ENCODE measurements around the gene RBBP5.

RBBP5 gene

DNA sequence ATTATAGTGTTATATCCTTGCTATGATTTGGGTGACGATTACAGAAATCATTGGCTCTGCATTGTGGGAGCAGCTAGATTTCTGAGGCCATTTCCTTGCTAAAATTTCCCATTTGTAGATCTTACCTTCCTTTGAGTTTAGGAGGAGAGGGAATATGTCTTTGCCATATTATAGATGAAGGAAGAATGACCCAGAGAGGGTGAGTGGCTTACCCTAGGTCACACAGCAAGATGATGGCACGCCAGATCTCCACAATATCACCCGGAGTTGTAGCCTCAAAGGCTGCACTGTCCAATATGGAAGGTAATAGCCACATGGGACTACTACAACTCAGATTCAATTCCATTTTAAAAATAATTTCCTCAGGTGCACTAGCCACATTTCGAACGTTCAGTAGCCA lies 68.5 kb downstream of the RBBP5 start:
- no peak for DNase-seq

DNA sequence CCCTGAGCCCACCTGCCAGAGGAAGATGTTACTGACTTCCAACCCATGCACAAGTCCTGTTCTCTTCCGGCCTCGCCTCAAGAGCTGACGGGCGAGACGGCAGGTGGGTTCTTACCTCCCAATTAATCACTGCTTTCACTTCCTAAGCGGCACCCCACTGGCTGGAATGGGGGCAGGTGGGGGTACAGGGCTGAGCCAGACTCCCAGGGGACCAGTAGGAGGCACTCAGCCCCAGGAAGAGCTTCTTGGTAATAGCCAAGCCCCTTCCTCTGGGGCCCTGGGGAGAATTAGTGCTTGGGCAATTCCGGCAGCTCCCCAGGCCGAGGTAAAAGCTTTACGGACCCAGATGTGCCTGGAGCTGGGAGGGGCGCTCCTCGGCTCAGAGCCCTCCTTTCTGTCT lies 69.1 kb downstream of the RBBP5 start:
- no peak for DNase-seq

DNA sequence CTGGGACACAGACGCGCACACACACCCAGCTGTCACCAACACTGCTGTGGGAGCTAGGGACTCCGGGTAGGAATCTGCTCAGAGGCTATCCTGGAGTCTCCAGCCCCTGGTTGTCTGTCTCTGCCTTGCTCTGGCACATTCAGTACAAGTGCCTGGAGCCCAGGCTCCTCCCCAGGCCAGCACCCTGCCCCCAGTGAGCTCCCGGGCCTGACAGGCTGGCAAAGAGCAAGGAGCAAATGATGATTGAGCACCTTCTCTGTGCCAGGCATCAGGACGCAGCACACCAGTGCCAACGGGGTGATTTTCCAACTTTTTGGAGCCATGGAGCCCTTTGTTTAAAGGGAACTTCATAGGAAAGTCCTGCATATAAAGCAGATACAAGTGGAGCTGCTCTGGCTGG lies 72.3 kb downstream of the RBBP5 start:
- DNase-seq = no peak

DNA sequence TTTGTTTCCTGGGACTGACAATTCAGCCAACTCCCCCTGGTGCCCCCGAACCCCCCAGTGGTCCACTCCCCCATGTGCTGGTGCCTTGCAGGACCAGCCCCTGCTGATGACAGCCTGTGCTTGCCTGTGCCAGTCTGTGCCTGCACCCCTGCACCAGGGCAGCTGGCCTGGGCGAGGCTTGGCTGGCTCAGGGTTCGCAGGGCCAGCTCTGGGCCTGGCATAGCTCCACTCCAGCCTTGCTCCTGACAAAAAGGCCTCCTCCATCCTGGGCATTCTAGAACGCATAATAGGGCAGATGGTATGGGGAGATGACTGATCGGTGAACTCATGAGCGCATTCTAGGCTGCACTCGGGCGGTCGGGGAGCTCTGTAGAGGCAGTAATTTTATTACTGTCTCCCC lies 73.4 kb downstream of the RBBP5 start:
- no peak for DNase-seq

DNA sequence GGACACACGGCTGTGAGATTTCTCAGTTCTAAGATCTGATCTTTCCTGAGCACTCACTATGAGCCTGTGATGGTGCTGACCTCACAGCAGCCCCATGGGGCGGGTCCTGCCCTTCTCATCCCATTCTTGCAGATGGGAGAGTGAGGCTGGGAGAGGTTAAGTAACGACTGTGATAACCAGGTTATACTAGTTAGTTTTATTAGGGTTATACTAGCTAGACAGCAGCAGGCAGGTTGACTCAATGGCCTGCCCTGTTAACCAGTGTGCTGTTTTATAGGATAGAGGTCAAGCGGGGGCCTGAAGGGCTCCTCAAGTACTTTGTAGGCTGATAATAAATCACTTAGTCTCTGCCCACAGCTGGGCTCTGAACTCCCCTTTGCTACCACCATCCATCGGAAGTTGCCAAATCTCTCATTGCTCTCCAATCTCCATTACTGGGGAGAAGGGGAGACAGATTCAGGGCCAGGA lies 74.0 kb downstream of the RBBP5 start:
- DNase-seq = no peak

DNA sequence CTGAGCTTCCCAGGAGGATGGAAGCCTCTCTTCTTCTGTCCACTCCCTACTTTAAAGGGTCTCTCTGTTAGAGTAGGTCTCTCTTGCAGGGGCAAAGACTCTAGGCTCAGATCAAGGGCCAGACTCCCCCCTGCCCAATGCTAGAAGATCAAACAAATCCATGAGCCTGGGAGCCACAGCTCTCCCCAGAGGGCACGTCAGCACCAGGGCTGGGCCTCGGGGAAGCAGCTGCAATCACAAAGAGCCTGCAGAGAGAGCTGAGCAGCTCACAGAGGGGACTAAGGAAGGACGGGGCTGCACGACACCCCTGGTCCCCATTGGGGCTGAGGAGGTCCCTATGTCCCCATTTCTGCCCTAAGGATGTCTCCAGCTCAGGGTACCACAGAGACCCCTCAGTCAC lies 74.9 kb downstream of the RBBP5 start:
- DNase-seq = no peak

DNA sequence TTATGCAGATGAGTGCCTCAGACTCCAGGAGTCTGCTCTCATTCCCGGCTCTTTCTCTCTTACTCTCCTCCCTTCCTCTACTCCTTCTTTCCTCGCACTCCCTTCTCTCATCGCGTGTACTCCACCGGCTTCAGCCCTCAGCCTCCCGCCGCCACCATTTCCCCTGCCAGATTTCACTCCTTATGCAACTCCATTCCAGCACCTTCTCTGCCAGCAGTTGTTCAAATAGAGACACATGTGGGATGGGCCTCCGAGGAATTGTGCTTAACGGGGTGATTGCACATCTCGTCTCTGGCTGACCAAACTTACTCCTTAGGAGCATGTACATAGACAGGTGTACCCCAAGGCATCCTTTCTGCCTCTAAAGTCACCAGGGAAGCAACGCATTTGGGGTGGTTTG lies 76.6 kb downstream of the RBBP5 start:
- DNase-seq = no peak

DNA sequence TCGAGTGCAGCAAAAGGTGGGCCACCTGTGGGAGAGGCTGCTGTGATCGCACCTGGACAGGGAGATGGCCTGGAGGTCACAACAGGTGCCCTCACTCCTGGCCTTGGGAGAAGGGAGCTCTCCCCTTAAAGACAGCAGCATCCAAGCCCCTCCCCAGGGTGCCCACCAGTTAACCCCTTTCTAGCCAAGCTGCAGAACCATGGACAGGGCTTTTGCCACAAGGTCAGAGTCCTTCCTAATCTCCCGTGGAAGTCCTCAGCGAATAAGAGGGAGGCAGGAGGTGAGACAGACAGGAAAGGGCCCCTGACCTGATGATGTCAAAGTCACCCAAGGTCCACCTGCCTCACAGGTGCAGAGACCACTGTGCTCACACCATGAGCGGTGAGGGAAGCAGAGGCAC lies 77.0 kb downstream of the RBBP5 start:
- no peak for DNase-seq

DNA sequence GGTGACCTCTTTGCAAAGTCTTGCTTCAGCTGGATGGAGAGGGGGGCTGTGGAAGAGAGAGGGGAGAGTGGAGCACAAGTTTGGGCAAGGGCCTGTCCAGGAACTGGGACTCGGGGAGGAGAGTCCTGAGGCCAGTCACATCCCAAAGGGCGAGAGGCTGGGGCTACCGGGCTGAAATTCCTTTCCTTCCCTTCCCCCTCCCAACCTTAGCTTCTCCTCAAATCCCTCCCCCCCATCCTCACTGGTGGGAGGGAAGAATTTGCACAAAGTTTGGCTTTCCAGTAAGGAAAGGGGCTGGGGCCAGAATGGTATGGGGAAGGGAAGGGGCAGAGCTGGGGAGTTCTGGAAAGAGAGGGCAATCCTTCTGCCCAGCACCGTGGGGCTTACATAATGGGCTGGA lies 77.9 kb downstream of the RBBP5 start:
- DNase-seq = no peak

DNA sequence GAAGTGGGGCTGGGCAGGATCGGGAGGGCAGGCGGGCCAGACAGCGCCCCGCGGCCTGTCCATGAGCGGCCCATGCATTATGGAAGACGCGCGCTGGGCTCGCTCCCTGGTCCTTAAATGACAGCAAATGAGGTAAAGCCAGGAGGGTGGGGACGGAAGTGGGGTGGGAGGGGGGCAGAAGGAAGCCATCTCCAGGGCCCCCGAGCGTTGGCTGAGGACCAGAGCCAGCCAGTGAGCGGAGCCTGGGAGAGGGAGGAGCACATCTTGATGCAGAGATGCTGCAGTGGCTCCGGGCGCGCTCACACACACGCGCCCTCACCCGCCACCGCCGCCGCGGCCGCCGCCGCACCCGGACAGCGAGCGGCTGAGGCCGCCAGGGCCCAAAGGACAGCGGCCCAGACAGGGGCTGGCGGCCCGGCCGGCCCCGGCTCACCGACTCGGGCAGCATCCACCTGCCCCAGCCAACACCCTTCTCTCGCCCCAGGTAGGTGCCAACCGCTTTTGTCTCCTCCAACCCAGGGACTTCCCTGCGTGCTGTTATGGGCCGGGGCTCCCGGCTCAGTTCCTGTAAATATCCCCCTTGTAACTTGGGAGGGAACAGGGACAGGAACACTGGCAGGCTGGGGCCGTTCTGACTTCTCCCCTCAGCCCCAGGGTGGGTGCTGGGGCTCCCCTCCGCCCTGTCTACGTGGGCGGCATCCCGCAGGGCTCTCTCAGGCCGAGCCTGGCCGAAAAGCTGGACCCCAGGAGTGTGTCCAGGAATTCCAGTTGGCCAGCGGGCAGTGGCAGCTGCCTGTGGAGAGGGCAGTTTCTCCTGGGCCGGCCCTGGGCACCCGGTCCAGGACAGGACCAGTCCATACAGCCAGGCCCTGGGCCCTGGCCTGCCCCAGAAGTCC lies 78.6 kb downstream of the RBBP5 start, which contains the start of gene CNTN2:
Gene CNTN2 (plus strand): TSS at position 302 of the 896 bp plus-strand sequence. CDS start 9,974 bp downstream, outside the sequence.
- peak; percentile 51 for DNase-seq

DNA sequence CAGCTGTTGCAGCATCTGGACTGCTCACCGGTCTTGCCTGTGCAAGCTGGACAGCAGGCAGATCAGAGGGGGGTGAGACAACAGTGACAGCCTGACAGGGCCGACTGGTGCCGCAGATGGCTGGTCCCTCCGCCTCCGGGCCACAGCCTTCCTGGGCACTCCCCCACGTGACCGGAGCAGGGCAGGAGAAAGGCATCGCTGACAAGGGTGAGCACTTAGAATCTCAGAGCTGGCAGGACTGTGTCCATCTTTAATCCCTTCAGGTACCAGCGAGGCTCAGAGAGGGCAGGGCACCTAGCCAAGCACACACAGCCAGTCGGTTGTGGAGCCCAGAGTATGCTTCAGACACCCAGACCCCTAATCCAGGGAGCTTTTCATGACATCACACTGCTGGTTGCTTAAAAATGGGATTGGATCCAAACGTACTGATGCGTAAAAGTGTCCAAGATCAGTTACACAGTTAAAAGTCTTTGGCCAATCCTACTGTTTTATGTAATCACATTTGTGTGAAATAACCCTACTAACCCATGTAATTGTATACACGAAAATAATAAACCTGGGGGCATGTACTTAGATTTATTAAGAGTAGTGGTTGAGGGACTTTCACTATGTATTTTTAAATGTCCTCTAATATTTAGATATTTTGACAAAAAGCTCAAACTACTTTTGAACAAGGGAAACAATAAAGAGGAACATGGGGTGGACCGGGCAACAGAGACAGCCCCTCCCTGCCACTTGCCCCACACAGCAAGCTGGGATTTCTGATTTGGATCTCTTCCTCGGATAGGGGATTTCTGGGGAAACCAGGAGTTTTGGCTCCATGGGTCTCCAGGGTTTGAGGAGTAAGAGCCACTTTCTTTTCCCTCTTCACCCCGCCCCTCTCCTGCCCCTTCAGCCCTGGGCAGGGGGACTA lies 79.5 kb downstream of the RBBP5 start:
- DNase-seq = peak; percentile 14

DNA sequence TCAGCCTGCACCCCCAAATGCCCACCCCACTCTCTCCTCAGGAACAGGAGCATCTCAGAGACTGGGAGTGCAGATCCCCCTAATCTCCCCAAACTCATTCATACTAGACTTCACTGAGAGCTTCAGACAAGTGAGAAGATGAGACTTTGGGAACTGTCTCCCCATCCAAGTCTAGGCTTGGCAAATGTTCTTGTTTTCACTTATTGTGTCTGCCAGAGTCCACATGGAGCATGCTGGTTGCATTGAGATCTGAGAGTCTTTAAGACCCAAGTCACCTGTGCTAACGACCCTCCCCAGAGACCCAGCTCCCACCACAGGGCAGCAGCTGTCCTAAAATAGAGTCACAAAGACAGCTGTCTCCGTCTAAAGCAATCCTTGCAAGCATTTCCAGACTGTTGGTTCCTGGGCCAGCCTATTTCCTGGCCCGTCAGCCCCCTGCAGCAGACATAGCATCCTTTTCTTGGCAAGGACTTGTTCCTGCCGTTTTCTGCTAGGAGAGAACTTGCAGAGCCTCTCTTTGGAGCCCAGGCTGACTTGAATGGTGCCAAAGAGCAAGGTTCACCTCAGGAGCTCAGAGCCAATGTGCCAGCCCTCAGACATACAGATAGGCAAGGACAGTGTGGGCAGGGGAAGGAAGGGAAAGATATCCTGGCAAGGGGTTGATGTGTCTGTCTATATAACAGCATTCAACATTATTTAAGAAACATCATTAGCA lies 80.6 kb downstream of the RBBP5 start:
- DNase-seq = no peak

DNA sequence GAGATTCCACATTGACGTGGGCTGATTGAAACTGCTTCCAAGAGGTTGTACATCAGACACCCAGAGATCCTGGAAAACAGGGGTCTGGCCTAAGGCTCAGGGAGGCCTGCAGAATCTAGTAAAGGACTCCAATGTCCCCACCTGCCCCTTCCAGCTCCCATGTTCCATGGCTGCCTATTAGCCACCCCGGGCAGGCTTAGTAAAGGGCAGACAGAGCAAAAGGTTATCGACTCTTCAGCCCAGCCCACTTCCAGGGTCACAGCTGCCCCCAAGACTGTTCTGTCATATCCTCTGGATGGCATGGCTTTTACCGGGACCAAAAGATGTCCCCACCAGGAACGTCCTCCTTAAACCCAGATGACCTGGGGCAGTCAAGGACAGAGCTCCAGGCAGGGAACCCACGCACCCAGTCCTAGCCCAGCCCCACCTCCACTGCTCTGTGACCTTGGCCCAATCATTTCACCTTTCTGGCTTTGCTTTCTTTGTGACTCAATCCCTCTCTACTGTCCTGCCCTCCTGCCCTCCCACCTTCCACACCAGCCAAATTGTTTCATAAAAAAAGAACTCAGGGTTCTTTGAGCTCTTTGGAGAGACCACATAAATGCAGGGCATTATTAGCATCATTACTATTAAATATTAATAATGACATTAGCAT lies 83.5 kb downstream of the RBBP5 start:
- no peak for DNase-seq

DNA sequence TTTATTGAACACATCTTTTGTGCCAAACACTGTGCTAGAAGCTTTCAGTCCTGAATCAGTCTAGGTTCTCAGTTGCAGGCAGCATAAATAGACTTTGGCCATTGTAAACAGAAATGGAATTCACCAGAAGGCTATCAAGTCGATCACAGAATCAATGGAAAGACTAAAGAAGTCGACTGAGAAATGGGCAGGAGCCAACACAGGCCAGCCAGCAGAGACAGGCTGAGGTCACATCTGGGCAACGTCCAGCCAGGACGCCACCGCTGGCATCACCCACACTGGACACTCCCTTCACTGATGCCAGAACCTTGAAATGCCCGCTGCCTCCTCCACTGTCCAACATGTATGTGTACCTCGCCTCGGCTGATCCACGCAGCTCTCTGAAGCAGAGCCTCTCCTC lies 84.2 kb downstream of the RBBP5 start:
- no peak for DNase-seq
